Fibroblast of lung (primary cell): Measurements from ENCODE around the gene MIGA1.

Experiments
- EZH2 ChIP-seq: IDR thresholded peaks from 2 replicates; pipeline ENCODE4 v1.5.1; 2012; ENCODE audit warnings: low read length, control low read depth, mild to moderate bottlenecking; ENCODE audit errors: missing control alignments
- TF ChIP-seq, protein P1 (sequence below), 2 donors: IDR thresholded peaks in 1 of 2; conservative IDR thresholded peaks in 1 of 2; 1 replicate in 1 of 2; 2 replicates in 1 of 2; pipeline ENCODE4 v1.5.1; 2011 to 2012; ENCODE audit warnings: low read length in 2 of 2, control low read depth in 1 of 2, inconsistent platforms in 1 of 2, low read depth in 1 of 2, mild to moderate bottlenecking in 1 of 2

DNA sequence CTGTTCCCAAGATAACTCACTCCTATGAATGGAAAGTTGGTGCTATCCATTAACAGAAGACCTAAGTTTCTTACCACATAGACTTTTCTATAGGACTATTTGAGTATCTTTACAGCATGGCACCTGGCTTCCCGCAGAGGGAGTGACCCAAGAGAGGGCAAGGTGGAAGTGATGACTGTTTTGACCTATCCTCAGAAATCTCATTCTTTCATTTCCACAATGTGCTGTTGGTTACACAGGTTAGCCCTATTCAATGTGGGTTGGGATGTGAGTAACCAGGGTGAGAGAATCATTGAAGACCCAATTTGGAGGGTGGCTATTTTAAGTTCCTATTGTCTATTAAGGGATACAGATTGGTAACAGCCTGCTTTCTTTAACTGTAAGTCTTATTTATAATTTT is 70.6 kb downstream of the MIGA1 start:
- TF ChIP-seq, protein P1, sequence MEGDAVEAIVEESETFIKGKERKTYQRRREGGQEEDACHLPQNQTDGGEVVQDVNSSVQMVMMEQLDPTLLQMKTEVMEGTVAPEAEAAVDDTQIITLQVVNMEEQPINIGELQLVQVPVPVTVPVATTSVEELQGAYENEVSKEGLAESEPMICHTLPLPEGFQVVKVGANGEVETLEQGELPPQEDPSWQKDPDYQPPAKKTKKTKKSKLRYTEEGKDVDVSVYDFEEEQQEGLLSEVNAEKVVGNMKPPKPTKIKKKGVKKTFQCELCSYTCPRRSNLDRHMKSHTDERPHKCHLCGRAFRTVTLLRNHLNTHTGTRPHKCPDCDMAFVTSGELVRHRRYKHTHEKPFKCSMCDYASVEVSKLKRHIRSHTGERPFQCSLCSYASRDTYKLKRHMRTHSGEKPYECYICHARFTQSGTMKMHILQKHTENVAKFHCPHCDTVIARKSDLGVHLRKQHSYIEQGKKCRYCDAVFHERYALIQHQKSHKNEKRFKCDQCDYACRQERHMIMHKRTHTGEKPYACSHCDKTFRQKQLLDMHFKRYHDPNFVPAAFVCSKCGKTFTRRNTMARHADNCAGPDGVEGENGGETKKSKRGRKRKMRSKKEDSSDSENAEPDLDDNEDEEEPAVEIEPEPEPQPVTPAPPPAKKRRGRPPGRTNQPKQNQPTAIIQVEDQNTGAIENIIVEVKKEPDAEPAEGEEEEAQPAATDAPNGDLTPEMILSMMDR (conservative IDR thresholded peaks at IDR 0.05 in 1 of 2, IDR thresholded peaks at IDR 0.05 in 1 of 2; ENCODE audit: low read depth in 1 of 2, low read length in 2 of 2): no peak
- no peak for TF ChIP-seq EZH2
